H1 (cell line): ENCODE measurements around the gene ATP13A3. TPM values are rescaled to one million over a fixed set of nuclear protein-coding genes. Genes with fewer than 3 reads are reported as not detected.

Experiments used
- CBX8 ChIP-seq: fragments of 300-800, 300-1000 bp; sonication (generic); IDR thresholded peaks from 2 replicates; pipeline ENCODE4 v1.7.1; 2016; ENCODE audit warnings: low read depth, low read length, borderline replicate concordance
- CHD7 ChIP-seq: fragments of 300-600 bp; sonication (generic); IDR thresholded peaks from 2 replicates; pipeline ENCODE4 v1.7.1; 2012; ENCODE audit warnings: low read length, moderate library complexity, mild to moderate bottlenecking, inconsistent platforms; ENCODE audit not compliant: insufficient replicate concordance
- polyA plus RNA-seq, 7 experiments: library from polyadenylated mRNA; depleted of rRNA in 3 of 7; stranded (reverse) in 5 of 7; unstranded in 2 of 7; fragments of >200 nt in 5 of 7; fragments of 200-250 nt in 2 of 7; gene quantifications; 1 replicate in 5 of 7; 2 replicates in 1 of 7; 4 replicates in 1 of 7; pipeline versions ENCODE4 v1.2.1 to v1.2.3, GENCODE V29; 2011 to 2013; ENCODE audit warnings: missing spikeins in 2 of 7, mixed read lengths in 2 of 7
- total RNA-seq: library from RNA; stranded (reverse); fragmentation: NEBNext Ultra II Directional; extraction: Animal tissue kit (Norgen Biotek cat#: 25700); gene quantifications from 2 replicates; pipeline ENCODE4 v1.2.1, GENCODE V29; 2021

ATP13A3 gene
- total and polyA plus RNA-seq, 2 of the 8 experiments (the other 6 are each of a cell fraction or from before 2014, with no cell fraction given) = 18.6 to 92.2 TPM

- TF ChIP-seq CHD7 = no peak
- no peak for TF ChIP-seq CBX8
Observed at GRCh38 chr3:194376241-194376560, 110.6 kb downstream of the ATP13A3 start (continued).
